Stimulated activated naive B cell treated with anti-CD40 and anti-IgM and Interleukin-4, amounts not matched to agents 10 μg/mL and 1 μg/mL and 100 μg/mL, for 72 hours (primary cell): ENCODE results near the gene KRT85.

Experiments used
- ATAC-seq, 2 donors: fragments of 150-1000 bp; cut with Tn5 transposase; replicated peaks; 2 replicates each; pipeline ENCODE4 v1.10.0; 2021; ENCODE audit warnings: moderate library complexity in 1 of 2
- DNase-seq: peaks from one replicate; pipeline ENCODE4 v3.0.0; 2021
- H3K27ac Mint-ChIP-seq: one replicate; pipeline ENCODE4 v1.8.0; 2022; ENCODE audit warnings: mild to moderate bottlenecking, mixed read lengths
- H3K27me3 Mint-ChIP-seq, 2 donors: one replicate each; pipeline ENCODE4 v1.8.0; 2022; ENCODE audit warnings: mixed read lengths in 2 of 2
- H3K36me3 Mint-ChIP-seq, 2 donors: one replicate each; pipeline ENCODE4 v1.8.0; 2022; ENCODE audit warnings: mixed read lengths in 2 of 2, mild to moderate bottlenecking in 1 of 2
- H3K4me1 Mint-ChIP-seq, 2 donors: one replicate each; pipeline ENCODE4 v1.8.0; 2022; ENCODE audit warnings: mixed read lengths in 2 of 2, mild to moderate bottlenecking in 1 of 2
- H3K4me3 Mint-ChIP-seq, 2 donors: one replicate each; pipeline ENCODE4 v1.8.0; 2022; ENCODE audit warnings: mild to moderate bottlenecking in 2 of 2, mixed read lengths in 2 of 2, moderate library complexity in 1 of 2
- H3K9me3 Mint-ChIP-seq, 2 donors: one replicate each; pipeline ENCODE4 v1.8.0; 2022; ENCODE audit warnings: mixed read lengths in 2 of 2, mild to moderate bottlenecking in 1 of 2

Gene KRT85

DNA sequence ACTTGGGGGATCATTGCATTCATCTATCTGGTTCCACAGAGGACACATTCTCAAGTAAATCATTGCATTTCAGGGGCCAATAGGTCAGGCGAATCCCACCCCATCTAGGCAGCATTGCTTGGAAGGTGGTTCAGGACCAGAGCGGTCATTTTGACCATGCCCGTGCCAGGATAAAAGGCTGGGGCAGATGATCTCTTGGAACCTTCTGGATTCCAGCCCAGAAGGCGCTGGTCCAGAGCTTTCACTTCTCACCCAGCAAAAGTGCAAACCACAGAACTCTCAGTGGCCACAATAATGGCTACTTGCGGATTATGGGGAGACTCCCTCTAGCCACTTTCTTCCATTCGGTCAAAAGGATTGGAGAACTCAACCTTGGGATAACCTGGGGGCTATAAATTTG lies 595 bp upstream of the KRT85 start:
- H3K27me3 Mint-ChIP-seq = peaks cover 23 to 32% of the 10 kb centered on the region in 2 donors
- no peaks in the 10 kb centered on the region for H3K36me3 Mint-ChIP-seq
- H3K27ac Mint-ChIP-seq = no peak overlapping the region
- H3K4me3 Mint-ChIP-seq = no peak overlapping the region
- ATAC-seq (no peak), DNase-seq (no peak)
- peaks cover 0 to 6% of the 10 kb centered on the region in 2 donors for H3K4me1 Mint-ChIP-seq
- H3K9me3 Mint-ChIP-seq = no peaks in the 10 kb centered on the region

- H3K36me3 Mint-ChIP-seq = no peaks in the 10 kb centered on the region
- H3K27me3 Mint-ChIP-seq = peaks cover 6 to 20% of the 10 kb centered on the region in 2 donors
- peaks cover 4 to 7% of the 10 kb centered on the region in 2 donors for H3K4me1 Mint-ChIP-seq
- no peak overlapping the region for H3K4me3 Mint-ChIP-seq
- no peak overlapping the region for H3K27ac Mint-ChIP-seq
- no peaks in the 10 kb centered on the region for H3K9me3 Mint-ChIP-seq
- no peak for DNase-seq
- ATAC-seq = peak in 1 of 2 donors; percentile 63
These were observed 2.3 kb downstream of the KRT85 start for GRCh38 chr12:52364901-52365489.

GRCh38 chr12:52364061-52364460 lies 3.2 kb downstream of the KRT85 start:
- Mint-ChIP-seq H3K4me3 (no peak overlapping the region), H3K27me3 (peaks cover 12 to 23% of the 10 kb centered on the region in 2 donors), H3K9me3 (no peaks in the 10 kb centered on the region)

DNA sequence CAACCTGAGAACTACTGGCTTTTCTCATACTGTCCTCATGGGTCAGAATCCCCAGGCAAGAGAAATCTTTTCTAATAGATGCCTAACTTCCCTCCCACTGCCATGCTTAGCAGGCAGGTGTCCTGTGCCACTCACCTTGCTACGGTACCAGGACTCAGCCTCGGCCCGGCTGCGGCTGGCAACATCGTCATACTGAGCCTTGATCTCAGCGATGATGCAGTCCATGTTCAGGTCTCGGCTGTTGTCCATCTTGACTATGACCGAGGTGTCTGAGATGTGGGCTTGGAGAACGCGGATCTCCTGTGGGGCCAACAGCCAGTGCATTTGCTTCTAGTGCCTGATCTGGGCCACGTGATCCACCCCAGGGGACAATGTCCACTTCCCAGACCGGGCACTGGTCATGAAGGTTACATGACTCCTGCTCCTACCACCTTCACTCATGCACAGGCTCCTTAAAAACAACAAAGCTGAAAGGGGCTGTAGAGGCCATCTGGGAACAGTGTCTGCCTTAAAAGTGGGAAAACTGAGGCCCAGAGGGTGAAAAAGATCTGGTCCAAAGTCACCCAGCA lies 4.1 kb downstream of the KRT85 start:
- peaks cover 21 to 22% of the 10 kb centered on the region in 2 donors for H3K4me1 Mint-ChIP-seq
- no peaks in the 10 kb centered on the region for H3K36me3 Mint-ChIP-seq
- H3K9me3 Mint-ChIP-seq = no peaks in the 10 kb centered on the region

More at GRCh38 chr12:52364061-52364460, 3.2 kb downstream of the KRT85 start:
- no peak for DNase-seq
- Mint-ChIP-seq H3K27ac (no peak overlapping the region), H3K4me1 (peaks cover 12 to 13% of the 10 kb centered on the region in 2 donors), H3K36me3 (no peaks in the 10 kb centered on the region)
- no peak for ATAC-seq

DNA sequence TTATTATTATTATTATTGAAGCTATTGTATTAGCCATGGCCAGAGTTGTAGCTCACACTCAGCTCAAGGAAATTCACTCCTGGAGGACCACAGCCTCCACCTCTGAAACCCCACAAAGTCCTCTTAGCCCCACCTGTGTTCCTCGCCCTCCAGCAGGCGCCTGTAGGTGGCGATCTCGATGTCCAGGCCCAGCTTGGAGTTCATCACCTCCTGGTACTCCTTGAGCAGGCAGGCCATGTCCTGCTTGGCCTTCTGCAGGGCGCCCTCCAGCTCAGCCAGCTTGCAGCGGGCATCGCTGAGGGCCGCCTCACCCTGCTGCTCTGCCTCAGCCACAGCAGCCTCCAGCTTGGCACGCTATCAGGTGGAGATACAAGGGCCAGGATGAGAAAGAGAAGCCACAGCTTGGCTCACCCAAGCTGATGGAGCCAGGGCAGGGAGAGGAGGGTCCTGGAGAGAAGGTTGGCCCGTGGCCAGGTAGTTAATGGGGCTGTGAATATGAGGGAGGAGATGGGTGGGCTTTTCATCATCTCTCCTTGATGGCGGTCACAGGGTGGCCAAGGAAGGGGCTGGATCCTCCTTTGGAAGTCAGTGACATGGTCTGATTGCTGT lies 5.1 kb downstream of the KRT85 start:
- H3K27me3 Mint-ChIP-seq = peaks cover 6 to 18% of the 10 kb centered on the region in 2 donors
- ATAC-seq (no peak), DNase-seq (no peak)
- peaks cover 26 to 32% of the 10 kb centered on the region in 2 donors for H3K4me1 Mint-ChIP-seq
- H3K36me3 Mint-ChIP-seq = no peaks in the 10 kb centered on the region
- no peak overlapping the region for H3K4me3 Mint-ChIP-seq
- no peaks in the 10 kb centered on the region for H3K9me3 Mint-ChIP-seq
- no peak overlapping the region for H3K27ac Mint-ChIP-seq

More for the DNA sequence above, 4.1 kb downstream of the KRT85 start:
- Mint-ChIP-seq H3K4me3 (no peak overlapping the region), H3K27ac (no peak overlapping the region), H3K27me3 (peaks cover 6 to 18% of the 10 kb centered on the region in 2 donors)
- DNase-seq = no peak
- ATAC-seq = no peak

GRCh38 chr12:52361553-52361952 lies 5.7 kb downstream of the KRT85 start:
- no peak for ATAC-seq
- Mint-ChIP-seq H3K4me1 (peaks cover 26 to 35% of the 10 kb centered on the region in 2 donors), H3K36me3 (no peaks in the 10 kb centered on the region), H3K9me3 (no peaks in the 10 kb centered on the region), H3K4me3 (no peak overlapping the region), H3K27ac (no peak overlapping the region), H3K27me3 (peaks cover 6 to 16% of the 10 kb centered on the region in 2 donors)
- no peak for DNase-seq

GRCh38 chr12:52360663-52361271 lies 6.5 kb downstream of the KRT85 start:
- no peak for DNase-seq
- Mint-ChIP-seq H3K36me3 (no peaks in the 10 kb centered on the region), H3K4me3 (no peak overlapping the region), H3K9me3 (no peaks in the 10 kb centered on the region), H3K27me3 (peaks cover 6 to 10% of the 10 kb centered on the region in 2 donors), H3K27ac (no peak overlapping the region), H3K4me1 (peaks cover 25 to 35% of the 10 kb centered on the region in 2 donors)
- ATAC-seq = no peak

DNA sequence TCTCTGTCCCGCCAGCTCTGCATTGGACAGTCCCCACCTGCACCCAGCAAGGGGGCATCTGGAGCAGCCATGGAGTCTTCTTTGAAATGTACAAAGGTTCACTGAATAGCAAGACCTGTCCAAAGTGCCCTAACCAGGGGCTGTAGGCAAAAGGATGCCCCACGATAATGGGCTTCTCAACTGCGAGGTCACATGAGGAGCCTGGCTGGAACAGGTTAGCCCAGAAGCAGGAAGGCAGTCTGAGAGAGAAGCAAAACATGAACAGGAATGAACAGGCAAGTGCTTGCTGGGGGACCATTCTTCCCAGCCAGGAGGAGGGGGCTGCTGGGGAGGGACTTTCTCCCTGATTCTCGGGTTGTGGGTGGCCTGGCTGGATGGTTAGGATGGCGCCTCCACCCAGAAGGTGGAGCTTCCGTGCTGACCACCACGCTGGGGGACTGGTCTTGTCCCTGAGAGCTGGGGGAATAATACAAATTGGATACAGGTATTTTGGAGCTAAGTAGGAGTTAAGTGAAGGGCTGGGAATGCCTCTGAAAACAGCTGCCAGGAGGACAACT lies 7.1 kb downstream of the KRT85 start:
- H3K27ac Mint-ChIP-seq = no peak overlapping the region
- H3K9me3 Mint-ChIP-seq = no peaks in the 10 kb centered on the region
- ATAC-seq (no peak), DNase-seq (no peak)
- H3K36me3 Mint-ChIP-seq = no peaks in the 10 kb centered on the region
- H3K4me1 Mint-ChIP-seq = peaks cover 25 to 35% of the 10 kb centered on the region in 2 donors
- H3K4me3 Mint-ChIP-seq = no peak overlapping the region
- peaks cover 6 to 10% of the 10 kb centered on the region in 2 donors for H3K27me3 Mint-ChIP-seq

GRCh38 chr12:52359621-52360061 lies 7.6 kb downstream of the KRT85 start:
- Mint-ChIP-seq H3K27ac (peak overlapping the region; percentile 26), H3K4me3 (no peak overlapping the region), H3K4me1 (peaks cover 20 to 35% of the 10 kb centered on the region in 2 donors), H3K27me3 (peaks cover 6 to 10% of the 10 kb centered on the region in 2 donors), H3K36me3 (no peaks in the 10 kb centered on the region), H3K9me3 (no peaks in the 10 kb centered on the region)
- ATAC-seq (no peak), DNase-seq (no peak)

DNA sequence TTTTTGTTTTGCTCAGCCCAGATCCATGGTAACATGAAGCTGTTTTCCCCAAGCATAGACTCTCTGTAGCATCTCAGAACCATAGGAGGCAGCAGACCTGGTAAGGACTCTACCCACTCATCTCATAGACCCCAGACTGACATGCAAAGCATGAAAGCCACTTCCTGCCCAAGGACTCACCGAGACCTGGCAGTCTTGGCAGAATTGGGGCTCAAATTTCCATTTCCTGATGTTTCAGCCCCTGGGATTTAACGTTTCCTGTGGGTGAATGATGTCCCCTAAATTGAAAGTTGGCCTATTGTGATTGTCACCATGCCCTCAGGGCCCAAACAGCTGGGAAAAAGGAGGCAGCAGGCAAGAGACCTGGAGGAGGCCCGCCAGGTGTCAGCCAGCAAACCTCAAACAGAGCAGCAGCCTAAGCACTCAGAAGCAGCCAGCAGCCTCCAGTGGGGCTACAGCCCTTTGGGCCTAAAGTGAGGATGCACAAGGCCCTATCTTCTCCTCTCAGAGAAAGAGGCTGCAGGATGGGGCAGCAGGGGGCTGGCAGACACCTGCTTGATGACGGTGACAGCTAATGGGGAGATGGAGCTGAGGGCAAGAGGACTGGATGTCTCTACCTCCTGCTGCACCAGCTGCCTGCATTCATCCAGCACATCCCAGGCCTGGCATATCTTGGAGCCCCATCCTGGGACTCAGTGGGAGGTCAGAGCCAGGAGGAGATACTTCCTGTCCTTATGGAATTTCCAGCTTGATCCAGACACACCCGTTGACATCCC lies 8.5 kb downstream of the KRT85 start:
- H3K36me3 Mint-ChIP-seq = no peaks in the 10 kb centered on the region
- peaks cover 20 to 35% of the 10 kb centered on the region in 2 donors for H3K4me1 Mint-ChIP-seq
- no peak overlapping the region for H3K4me3 Mint-ChIP-seq
- peak; percentile 96 to 98 for ATAC-seq
- H3K9me3 Mint-ChIP-seq = no peaks in the 10 kb centered on the region
- DNase-seq = no peak
- peaks cover 4 to 6% of the 10 kb centered on the region in 2 donors for H3K27me3 Mint-ChIP-seq
- peak overlapping the region; percentile 51 for H3K27ac Mint-ChIP-seq

- Mint-ChIP-seq H3K36me3 (no peaks in the 10 kb centered on the region), H3K9me3 (no peaks in the 10 kb centered on the region), H3K4me3 (no peak overlapping the region), H3K4me1 (peaks cover 20 to 35% of the 10 kb centered on the region in 2 donors), H3K27ac (no peak overlapping the region), H3K27me3 (peaks cover 4 to 14% of the 10 kb centered on the region in 2 donors)
- no peak for ATAC-seq
- DNase-seq = no peak
These were observed 10.3 kb downstream of the KRT85 start for GRCh38 chr12:52356762-52357580.

DNA sequence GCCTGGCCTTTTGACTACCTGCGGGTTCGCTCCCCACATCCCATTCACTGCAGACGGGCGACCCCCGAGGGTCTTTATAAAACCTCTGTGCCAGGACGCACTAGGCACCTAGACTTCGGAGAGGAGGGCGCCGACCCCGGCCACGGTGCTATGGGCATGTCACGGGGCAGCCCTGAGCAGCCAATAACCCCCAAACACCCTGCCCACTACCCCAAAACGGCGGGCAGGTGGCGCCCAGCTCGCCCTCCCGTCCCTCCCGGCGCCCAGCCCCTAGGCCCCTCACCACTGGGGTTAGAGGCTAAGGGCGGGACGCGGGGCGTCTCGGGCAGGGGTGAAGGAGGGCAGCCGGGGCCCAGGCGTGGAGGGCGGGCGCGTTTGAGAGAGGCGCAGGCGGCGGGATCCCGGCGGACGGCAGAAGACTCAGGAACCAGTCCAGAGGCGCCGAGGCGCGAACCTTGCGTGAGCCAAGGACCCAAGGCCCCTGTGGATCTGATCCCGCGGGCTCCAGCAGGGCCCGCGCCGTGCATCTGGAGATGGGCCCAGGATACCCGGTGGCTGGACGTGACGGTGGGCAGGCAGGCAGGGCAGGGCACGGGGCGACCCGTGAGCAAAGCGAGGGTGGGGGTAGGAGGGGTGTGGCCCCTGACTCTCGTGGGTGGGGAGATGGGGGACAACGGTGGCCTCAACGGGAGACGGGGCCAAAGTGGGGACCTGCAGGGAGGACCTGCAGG lies 11.1 kb downstream of the KRT85 start:
- H3K27ac Mint-ChIP-seq = no peak overlapping the region
- H3K4me1 Mint-ChIP-seq = peaks cover 22 to 41% of the 10 kb centered on the region in 2 donors
- ATAC-seq (no peak), DNase-seq (no peak)
- no peaks in the 10 kb centered on the region for H3K36me3 Mint-ChIP-seq
- peaks cover 4 to 14% of the 10 kb centered on the region in 2 donors for H3K27me3 Mint-ChIP-seq
- H3K9me3 Mint-ChIP-seq = no peaks in the 10 kb centered on the region
- H3K4me3 Mint-ChIP-seq = no peak overlapping the region

- Mint-ChIP-seq H3K36me3 (no peaks in the 10 kb centered on the region), H3K4me1 (peaks cover 21 to 38% of the 10 kb centered on the region in 2 donors), H3K27me3 (peaks cover 7 to 21% of the 10 kb centered on the region in 2 donors), H3K9me3 (no peaks in the 10 kb centered on the region), H3K4me3 (no peak overlapping the region), H3K27ac (no peak overlapping the region)
- DNase-seq = no peak
- no peak for ATAC-seq
These were observed 12.1 kb downstream of the KRT85 start for GRCh38 chr12:52355176-52355575.
